Measurements from ENCODE around the gene ARSB.

ARSB gene
- 12.7 to 21.2 (median 19.5) reads per million in 3 experiments for total RNA-seq

- no peak for DNase-seq
Observed at GRCh38 chr5:78985116-78985724, at the start of gene ARSB. Gene ARSB (minus strand): TSS chr5:78985310. CDS start chr5:78985248, 62 bp downstream.

GRCh38 chr5:79032782-79033181 is 47.7 kb upstream of the ARSB start:
- DNase-seq: no peak

GRCh38 chr5:79032031-79032695 is 47.1 kb upstream of the ARSB start:
- DNase-seq: no peak

GRCh38 chr5:79031485-79031867 is 46.4 kb upstream of the ARSB start:
- DNase-seq: no peak

GRCh38 chr5:79030663-79031484 is 45.8 kb upstream of the ARSB start:
- no peak for DNase-seq

GRCh38 chr5:79025054-79025472 is 40.0 kb upstream of the ARSB start:
- DNase-seq: peak; percentile 16

- no peak for DNase-seq
Observed at GRCh38 chr5:79023947-79024346, 38.8 kb upstream of the ARSB start.

- no peak for DNase-seq
Observed at GRCh38 chr5:79023348-79023747, 38.2 kb upstream of the ARSB start.

- no peak for DNase-seq
Observed at GRCh38 chr5:79022771-79023170, 37.7 kb upstream of the ARSB start.

GRCh38 chr5:79021753-79022152 is 36.6 kb upstream of the ARSB start:
- DNase-seq: no peak

- peak; percentile 8 for DNase-seq
Observed at GRCh38 chr5:79020861-79021561, 35.9 kb upstream of the ARSB start.

- DNase-seq: no peak
Observed at GRCh38 chr5:79014631-79015030, 29.5 kb upstream of the ARSB start.

- DNase-seq: no peak
Observed at GRCh38 chr5:79011869-79012268, 26.8 kb upstream of the ARSB start.

GRCh38 chr5:79011219-79011836 is 26.2 kb upstream of the ARSB start:
- no peak for DNase-seq

GRCh38 chr5:79008362-79008761 is 23.3 kb upstream of the ARSB start:
- DNase-seq: no peak

GRCh38 chr5:79007872-79008271 is 22.8 kb upstream of the ARSB start:
- DNase-seq: no peak

- DNase-seq: no peak
Observed at GRCh38 chr5:79005936-79006631, 21.0 kb upstream of the ARSB start.

- DNase-seq: no peak
Observed at GRCh38 chr5:79005151-79005550, 20.0 kb upstream of the ARSB start.

- DNase-seq: no peak
Observed at GRCh38 chr5:79002374-79002773, 17.3 kb upstream of the ARSB start.

- DNase-seq: no peak
Observed at GRCh38 chr5:79001471-79001870, 16.4 kb upstream of the ARSB start.

- no peak for DNase-seq
Observed at GRCh38 chr5:78997090-78997489, 12.0 kb upstream of the ARSB start.

- DNase-seq: no peak
Observed at GRCh38 chr5:78995521-78996007, 10.5 kb upstream of the ARSB start.

All from central memory CD4-positive, alpha-beta T cell (primary cell).